Stimulated activated CD4-positive, alpha-beta T cell treated with anti-CD3 and anti-CD28 coated beads, Interleukin-4, amount 100 ng/mL, for 48 hours (primary cell): ENCODE results near the gene KLHL22.
"Not testable (repeated sequence)": the region's sequence is repeated elsewhere in the genome, so short reads cannot be mapped to it uniquely, and the experiment has no call there.

Experiments
- DNase-seq, 2 donors: peaks; one replicate each; pipeline ENCODE4 v3.0.0-alpha.2; 2020; ENCODE audit warnings: low read depth in 2 of 2

Gene KLHL22

DNA sequence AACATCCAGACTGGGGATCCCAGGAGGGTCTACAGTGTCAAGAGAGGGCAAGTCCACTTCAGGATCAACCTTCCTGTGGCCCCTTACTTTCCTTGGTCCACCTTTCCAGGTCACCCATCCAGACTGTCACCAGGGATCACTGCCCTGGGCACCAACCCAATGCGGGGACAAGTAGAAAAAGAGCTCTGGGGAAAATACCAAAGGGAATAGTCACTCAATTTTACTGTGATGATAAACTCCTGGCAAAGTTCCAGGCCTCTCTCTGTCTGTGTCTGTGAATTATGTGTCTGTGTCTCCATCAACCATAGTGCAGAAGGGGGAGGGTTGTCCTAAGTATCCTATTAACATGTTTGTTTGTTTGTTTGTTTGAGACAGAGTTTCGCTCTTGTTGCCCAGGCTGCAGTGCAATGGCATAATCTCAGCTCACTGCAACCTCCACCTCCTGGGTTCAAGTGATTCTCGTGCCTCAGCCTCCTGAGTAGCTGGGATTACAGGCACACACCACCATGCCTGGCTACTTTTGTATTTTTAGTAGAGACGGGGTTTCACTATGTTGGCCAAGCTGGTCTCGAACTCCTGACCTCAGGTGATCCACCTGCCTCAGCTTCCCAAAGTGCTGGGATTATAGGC, 8.8 kb upstream of the KLHL22 start:
- not testable (repeated sequence) for DNase-seq

DNA sequence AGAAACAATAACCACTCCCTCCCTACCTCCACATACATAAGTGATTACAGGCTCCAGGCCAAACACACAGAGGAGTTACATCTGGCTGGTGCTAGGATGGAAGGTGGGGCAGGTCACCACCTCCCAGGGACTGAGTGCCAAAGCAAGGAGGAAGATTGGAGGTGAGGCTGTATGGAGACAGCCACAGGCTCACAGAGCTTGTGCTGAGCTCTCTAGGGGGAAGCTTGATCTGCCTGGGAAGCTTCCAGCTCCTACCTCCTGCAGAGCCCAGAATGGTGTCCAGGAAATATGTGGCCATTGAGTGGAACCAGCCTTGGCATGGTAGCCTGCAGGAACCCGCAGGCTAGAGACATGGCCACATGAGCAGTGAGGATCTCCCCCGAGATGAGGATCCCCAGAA, 8.2 kb upstream of the KLHL22 start:
- no peak for DNase-seq

DNA sequence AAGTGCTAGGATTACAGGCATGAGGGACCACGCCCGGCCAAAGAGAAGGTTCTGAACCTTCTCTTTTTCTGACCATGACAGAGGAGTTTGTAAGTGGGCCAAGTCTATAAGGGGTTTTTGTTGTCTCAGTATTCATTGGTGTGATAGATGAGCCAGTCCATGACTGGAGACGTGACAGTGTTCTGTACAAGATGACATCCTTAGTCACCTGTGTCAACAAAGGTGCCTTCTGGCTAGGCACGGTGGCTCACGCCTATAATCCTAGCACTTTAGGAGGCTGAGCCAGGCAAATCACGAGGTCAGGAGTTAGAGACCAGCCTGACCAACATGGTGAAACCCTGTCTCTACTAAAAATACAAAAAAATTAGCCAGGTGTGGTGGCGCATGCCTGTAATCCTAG, 4.2 kb upstream of the KLHL22 start:
- no peak for DNase-seq

DNA sequence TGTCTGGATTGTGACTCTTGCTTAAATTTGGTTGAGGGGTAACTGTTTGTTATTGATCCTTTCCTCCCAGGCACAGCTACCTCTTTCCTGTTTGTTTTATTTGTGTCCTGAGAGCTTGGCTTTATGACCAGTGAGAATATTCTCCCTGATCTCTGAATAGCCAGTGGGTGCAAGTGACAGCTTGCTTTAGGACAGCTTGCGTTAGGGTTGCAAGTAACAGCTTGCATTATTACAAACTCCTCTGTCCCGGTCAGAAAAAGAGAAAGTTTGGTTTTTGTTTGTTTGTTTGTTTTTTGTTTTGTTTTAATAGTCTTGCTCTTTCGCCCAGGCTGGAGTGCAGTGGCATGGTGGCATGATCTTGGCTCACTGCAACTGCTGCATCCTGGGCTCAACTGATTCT, 3.3 kb upstream of the KLHL22 start:
- no peak for DNase-seq

DNA sequence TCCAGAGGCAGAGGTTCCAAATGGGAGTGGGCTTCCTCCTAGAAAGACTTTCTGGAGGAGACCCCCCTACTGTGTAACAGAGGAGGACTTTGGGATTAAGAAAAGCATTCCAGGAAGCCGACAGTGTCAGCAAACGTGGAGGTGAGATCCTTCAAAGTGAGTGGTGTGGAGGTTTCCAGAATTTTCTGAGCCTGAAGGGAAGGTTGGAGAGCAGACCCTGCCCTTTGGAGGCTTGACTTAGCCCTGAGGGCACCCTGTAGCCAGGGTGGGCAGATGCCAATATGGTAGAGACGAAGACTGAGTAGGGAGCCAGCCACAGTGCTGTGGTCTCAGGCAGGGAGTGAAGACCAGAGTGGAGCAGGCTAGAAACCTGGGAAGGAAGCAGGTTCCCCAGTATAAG, 1.8 kb upstream of the KLHL22 start:
- DNase-seq, result no peak

DNA sequence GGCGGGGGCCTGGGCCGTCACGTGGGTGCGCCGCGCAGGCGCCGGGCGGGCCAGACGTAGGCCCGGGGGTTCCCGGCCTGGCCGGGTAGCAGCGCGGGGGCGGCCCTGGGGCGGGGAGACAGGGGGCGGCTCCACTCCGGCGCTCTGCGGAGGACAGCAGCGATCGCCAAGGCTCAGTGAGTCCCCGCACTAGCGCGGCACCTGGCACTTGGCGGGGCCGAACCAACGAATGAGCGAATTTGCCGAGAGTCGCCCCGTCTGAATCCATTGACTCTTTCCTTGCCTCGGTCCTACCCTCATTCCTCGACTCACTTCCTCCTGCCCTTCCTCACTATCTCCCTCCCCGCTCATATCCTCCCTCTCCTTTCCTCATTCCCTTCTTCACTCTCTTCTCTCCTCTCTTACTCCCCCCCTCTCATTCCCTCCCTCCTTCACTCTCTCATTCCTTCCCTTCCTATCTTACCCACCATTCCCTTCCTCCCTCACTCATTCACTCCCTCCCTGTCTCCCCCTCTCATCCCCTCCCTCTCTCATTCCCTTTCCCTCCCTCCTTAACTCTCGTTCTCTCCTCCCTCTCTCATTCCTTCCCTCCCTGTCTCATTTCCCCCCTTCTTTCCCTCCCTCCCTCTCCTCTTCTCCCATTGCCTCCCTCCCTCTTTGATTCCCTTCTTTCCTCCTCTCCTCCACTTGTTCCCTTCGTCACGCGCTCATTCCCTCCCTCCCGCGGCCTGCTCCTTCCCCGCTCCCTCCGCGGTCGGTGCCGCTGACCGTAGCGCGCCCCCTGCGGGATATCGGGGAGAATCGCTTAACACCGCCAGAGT, 476 bp upstream of the KLHL22 start:
- peak; percentile 86 to 92 for DNase-seq

DNA sequence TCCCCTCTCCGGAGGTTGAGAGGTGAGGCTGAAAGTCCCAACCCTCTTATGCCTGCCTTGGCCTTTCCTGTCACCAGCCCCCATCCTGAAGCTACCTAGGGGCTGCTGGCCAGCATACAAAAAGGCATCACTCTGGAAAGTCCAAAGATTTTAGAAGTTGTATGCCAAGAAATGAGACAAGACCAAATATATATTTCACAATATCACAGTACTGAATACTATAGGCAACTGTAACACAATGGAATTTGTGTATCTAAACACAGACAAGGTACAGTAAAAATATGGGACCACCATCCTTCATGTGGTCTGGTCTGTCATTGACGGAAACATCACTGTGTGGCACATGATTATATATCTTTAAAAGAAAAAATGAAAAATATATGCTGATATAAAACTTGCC, 4.2 kb downstream of the KLHL22 start:
- DNase-seq, result no peak

DNA sequence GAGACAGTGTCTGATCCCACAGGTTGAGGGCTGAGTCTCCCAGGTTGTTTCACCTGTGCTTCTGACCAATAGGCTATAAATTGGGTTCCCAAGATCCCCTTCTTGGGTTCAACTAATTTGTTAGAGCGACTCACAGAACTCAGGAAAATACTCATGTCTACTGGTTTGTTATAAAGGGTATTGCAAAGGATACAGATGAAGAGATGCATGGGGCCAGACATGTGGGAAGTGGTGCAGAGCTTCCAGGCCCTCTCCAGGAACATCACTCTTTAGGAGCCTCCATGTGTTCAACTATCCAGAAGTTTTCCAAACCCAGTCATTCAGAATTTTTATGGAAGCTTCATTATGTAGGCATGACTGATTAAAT, 4.7 kb downstream of the KLHL22 start:
- DNase-seq, result no peak

DNA sequence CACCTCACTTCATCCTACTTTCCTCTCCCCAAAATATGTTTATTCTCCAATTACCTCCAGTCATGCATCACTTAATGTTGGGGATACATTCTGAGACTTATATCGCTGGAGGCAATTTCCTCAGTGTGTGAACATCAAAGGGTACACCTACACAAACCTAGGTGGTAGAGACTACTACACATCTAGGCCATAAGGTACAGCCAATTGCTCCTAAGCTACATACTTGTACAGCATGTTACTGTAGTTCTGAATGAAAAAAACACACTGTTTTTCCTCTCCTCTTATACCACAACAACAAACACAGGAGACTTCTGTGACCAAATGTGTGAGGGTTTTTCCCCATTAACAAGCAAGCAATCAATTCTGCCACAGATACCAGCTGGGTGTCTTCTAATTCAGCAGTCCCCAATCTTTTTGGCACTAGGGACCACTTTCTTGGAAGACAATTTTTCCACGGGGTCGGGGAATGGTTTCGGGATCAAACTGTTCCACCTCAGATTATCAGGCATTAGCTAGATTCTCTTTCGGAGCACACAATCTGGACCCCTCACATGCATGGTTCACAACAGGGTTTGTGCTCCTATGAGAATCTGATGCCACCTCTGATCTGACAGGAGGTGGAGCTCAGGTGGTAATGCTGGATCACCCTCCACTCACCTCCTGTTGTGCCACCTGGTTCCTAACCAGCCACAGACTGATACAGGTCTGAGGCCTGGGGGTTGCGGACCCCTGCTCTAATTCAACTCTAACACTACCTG, 5.2 kb downstream of the KLHL22 start:
- no peak for DNase-seq

DNA sequence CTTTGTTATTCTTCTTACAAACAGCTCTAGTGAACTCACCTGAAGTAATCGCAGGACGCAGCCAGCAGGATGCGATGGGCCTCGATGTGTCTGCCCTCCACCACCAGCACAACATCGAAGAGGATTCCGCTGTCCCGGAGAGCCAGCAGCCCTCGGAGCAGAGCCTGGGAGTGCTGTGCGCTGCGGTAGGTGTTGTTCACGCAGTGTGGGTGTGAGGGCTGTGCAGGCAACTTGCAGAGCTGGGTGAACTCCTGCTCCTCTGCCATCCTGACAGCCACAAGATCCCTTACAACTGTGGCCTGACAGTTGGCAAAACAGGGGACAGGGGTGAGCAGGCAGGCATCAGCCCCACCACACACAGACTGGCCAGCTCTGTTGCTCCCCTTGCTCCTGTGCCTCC, 6.6 kb downstream of the KLHL22 start:
- DNase-seq, result no peak

DNA sequence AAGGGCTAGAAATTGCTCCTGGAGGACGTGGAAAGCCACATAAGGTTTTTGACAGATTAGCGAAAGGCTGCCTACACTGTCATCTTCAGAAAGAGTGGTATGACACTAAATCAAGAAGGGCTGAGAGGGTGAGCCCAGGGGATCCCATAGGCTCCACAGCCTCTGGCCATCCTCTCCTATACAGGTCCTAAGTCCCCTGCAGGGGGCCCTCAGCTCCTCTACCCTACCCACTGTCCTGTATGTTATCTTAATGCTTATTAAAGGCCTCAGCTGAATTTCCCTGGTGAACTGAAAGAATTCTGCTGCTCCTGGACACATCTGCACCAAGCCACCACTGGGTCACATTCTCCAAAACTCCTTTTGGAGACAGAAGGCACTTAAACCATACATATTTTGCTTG, 7.9 kb downstream of the KLHL22 start:
- DNase-seq, result no peak

DNA sequence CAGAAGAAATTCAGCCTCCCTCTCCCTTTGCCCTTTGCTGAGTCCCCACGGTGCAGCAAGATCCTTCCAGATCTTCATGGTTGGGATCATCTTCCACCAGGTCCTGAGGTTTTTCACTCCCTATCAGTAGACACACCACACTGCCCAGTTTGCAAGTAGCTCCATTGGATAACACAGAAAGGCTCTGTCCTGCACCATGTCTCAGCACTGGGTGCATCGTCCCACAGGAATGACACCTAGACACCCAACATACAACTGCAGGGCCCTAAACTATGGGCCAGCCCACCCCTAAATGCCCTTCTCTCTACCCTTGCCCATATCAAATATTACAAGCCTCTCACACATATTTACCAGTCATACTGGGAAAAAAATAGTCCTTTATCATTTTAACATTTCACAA, 9.4 kb downstream of the KLHL22 start:
- DNase-seq, result no peak

DNA sequence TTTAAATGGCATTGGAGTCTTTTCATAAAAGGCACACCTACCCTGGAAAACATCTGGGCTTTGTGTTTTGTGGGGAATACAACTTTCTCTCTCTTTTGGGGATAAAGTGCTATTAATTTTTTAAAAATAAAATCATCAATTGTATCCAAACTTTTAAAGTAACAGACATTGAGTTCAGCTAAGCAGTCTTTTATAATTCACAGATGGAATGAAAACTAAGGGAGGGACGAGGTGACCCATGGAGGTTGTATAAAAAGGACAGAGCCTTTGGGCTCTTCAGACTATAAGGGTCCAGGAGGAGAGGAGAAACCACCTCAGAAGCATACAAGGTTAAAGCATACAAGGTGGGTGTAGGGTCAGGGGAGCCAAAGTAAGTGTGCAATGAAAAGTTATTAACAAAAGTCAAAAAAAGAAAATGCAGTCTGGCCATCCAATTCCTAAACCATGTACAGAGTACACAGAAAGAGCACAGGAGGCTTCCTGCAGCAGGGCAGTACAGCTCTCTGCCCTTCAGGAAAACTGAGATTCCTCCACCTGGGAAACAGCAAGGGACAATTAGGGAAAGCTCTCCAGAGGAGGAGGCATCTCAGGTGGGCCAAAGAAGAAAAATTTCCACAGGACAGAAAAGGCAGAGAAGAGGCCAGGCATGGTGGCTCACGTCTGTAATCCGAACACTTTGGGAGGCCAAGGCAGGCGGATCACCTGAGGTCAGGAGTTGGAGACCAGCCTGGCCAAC, 10.5 kb downstream of the KLHL22 start:
- DNase-seq, result no peak

DNA sequence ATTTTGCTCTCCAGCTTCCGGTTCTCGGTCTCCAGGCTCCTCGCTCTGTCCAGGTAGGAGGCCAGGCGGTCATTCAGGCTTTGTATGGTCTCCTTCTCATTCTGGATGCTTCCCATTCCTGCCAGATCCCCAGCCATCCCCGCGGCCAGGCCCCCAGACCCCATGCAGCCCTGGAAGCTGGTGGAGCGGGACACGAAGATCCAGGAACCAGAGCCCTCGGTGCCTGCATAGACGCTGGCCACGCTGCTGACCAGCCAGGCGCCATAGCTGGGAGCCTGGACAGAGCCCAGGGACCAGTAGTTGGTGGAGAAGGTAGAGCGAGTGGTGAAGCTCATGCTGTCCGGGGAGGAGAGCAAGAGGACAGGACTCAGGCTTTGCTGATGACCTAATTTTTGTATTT, 11.8 kb downstream of the KLHL22 start:
- DNase-seq, result no peak

DNA sequence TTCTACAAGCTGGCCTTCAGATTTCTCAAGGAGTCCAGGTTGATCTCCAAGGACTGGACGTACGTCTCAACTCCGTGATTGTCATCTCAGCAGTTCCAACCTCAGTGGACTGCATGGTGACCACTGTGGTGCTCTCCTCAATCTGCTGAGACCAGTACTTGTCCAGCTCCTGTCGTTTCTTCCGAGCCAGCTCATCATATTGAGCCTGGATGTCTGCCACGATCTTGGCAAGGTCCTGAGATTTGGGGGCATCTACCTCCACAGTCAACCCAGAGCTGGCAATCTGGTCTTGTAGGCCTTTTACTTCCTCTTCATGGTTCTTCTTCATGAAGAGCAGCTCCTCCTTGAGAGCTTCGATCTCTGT, 12.5 kb downstream of the KLHL22 start:
- not testable (repeated sequence) for DNase-seq

DNA sequence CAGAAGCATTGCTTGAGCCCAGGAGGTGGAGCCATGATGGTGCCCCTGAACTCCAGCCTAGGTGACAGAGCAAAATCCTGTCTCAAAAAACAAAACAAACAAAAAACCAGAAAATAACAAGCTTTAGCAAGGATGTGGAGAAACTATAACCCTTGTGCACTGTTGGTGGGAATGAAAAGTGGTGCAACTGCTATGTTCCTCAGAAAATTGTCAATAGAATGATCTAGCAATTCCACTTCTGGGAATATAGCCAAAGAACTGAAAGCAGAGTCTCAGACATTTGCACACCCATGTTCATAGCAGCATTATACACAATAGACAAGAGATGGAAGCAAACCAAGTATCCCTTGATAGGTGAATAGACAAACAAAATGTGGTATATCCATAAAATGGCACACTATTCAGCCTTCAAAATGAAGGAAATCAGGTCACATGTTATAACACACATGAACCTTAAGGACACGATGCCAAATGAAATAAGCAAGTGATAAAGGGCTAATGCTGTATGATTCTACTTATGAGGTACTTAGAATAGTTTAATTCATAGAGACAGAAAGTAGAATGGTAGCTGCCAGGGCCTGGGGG, 15.9 kb downstream of the KLHL22 start:
- DNase-seq, result no peak

DNA sequence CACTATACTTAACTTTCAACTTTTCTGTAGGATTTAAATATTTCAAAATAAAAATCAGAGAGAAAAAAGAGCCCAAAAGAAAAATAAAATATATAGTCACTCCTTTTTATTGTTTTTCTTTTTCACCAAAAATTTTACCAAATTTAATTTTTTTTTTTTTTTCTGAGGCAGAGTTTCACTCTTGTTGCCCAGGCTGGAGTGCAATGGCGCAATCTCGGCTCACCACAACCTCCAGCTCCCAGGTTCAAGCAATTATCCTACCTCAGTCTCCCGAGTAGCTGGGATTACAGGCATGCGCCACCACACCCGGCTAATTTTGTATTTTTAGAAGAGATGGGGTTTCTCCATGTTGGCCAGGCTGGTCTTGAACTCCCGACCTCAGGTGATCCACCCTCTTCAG, 17.5 kb downstream of the KLHL22 start:
- DNase-seq, result not testable (repeated sequence)

DNA sequence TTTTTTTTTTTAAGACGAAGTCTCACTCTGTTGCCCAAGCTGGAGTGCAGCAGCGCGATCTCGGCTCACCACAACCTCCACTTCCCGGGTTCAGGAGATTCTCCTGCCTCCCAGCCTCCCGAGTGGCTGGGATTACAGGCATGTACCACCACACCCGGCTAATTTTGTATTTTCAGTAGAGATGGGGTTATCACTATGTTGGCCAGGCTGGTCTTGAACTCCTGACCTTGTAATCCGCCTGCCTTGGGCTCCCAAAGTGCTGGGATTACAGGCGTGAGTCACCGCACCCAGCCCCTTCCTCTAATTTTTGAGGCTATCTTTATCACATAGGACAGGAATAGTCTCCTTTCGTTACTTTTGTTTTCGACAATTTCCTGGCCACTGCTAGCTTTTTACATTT, 20.0 kb downstream of the KLHL22 start:
- not testable (repeated sequence) for DNase-seq

DNA sequence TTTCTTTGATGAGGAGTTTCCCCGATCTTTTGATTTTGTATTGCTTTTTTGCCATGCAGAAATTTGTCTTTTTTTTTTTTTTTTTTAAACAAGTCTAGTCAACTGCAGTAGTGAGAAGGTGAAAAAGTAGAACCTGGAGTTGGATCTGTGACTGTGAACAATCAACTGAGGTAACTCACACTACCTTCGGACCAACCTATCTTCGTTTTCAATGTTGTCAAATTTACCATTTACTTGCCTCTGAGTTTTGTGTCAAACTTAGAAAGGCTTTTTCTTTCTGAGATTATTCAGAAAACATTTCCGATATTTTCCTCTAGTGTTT, 20.5 kb downstream of the KLHL22 start:
- DNase-seq, result no peak

DNA sequence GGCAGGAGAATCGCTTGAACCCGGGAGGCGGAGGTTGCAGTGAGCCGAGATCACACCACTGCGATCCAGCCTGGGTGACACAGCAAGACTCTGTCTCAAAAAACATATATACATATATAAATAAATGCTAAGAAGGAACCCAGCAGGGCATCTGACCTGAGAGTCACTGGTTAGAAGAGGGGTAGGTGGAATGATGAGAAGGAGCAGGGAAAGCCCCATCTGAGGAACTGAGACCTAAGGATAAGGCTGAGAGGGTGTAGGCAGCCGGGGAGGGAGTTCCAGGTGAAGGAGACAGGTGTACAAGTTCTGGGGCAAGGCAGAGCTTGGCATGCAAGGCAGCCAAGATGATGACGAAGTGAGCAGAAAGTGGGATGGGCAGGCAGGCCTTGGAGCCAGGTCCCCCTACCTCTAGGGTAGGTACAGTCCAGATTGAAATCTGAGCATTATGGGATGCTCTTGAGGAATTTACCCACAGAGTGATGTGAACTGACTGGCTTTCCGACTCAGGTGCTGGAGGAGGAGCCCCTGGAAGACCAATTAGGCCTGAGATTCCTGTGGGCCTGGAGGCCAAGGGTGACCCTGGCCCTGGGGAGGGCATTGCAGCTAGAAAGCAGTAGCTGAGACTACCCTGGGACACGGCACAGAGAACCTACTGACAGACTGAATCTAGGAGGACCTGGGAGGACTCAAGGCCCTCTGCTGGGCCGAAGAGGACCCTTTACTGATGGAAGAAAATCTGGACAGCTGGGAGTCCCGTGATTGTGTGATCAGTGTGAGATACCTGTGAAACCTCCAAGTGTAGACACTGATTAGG, 22.8 kb downstream of the KLHL22 start:
- DNase-seq, result no peak

DNA sequence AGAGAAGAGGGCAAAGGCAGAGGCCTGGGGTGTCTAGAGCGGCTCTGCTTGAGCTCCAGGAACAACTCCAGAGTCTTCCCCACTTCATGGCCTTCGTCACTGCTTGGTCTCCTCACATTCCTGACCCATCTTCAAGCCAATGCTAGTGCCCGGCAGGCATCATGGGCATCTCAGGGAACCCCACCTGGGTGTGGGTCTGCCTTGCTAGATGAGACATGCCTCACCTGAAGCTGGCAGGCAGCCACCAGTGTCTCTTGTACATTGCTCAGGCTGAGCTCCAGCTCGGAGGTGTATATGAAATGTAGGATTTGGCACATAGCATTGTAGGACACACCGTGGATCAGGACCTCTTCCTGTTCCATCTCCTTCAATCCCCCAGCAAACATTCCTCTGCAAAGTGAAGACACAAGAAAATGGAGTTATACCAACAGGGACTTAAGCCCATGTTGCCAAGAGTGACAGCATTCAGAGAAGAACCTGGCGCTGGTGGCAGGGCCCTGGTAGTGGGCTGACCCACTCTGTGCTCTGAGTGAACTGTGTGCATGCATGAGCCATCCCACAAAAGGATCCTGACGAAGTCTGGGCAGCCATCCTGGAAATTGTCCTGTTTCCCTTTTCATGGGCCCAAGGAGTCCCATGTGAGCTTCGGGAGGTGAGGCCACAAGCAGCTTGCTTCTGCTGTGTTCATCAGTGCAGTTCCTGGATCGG, 24.3 kb downstream of the KLHL22 start:
- no peak for DNase-seq
